Osteoblast (primary cell): ENCODE data around the gene TMED6. TPM values are rescaled to one million over a fixed set of nuclear protein-coding genes. Genes with fewer than 3 reads are reported as not detected.
"Not testable (repeated sequence)": the region's sequence is repeated elsewhere in the genome, so short reads cannot be mapped to it uniquely, and the experiment has no call there.

Experiments
- DNase-seq: peaks from one replicate; pipeline ENCODE4 v3.0.0; 2011; ENCODE audit warnings: low spot score, mixed read lengths; ENCODE audit not compliant: insufficient read length; ENCODE audit errors: missing footprints
- H2AFZ ChIP-seq: 2 replicates; pipeline ENCODE4 v1.6.0; 2011; ENCODE audit warnings: mild to moderate bottlenecking, low read length
- H3K27ac ChIP-seq: 2 replicates; pipeline ENCODE4 v1.5.1; 2011; ENCODE audit warnings: mild to moderate bottlenecking, low read depth, low read length, moderate library complexity
- H3K27me3 ChIP-seq: 2 replicates; pipeline ENCODE4 v1.6.0; 2012; ENCODE audit warnings: mild to moderate bottlenecking, control low read depth, inconsistent platforms, low read length, moderate library complexity; ENCODE audit not compliant: insufficient read depth
- H3K36me3 ChIP-seq: 2 replicates; pipeline ENCODE4 v1.5.1; 2011; ENCODE audit warnings: mild to moderate bottlenecking, low read length, control low read depth, moderate library complexity; ENCODE audit not compliant: insufficient read depth
- H3K4me1 ChIP-seq: 2 replicates; pipeline ENCODE4 v1.5.1; 2011; ENCODE audit warnings: mild to moderate bottlenecking, low read length, control low read depth, moderate library complexity; ENCODE audit not compliant: insufficient read depth
- H3K4me2 ChIP-seq: 2 replicates; pipeline ENCODE4 v1.6.0; 2011; ENCODE audit warnings: mild to moderate bottlenecking, low read length; ENCODE audit not compliant: insufficient read depth
- H3K4me3 ChIP-seq: fragments of 200-600 bp; sonication (generic); 3 replicates; pipeline ENCODE4 v1.5.1; 2012; ENCODE audit warnings: mild to moderate bottlenecking, low read length, inconsistent platforms; ENCODE audit not compliant: insufficient read depth
- H3K79me2 ChIP-seq: 2 replicates; pipeline ENCODE4 v1.6.0; 2012; ENCODE audit warnings: mild to moderate bottlenecking, low read length, control low read depth, inconsistent platforms; ENCODE audit not compliant: insufficient read depth
- H3K9me3 ChIP-seq: 2 replicates; pipeline ENCODE4 v1.5.1; 2011; ENCODE audit warnings: low read depth, low read length, control low read depth
- H4K20me1 ChIP-seq: 2 replicates; pipeline ENCODE4 v1.6.0; 2012; ENCODE audit warnings: mild to moderate bottlenecking, low read length, control low read depth; ENCODE audit not compliant: insufficient read depth
- CTCF ChIP-seq: IDR thresholded peaks from 2 replicates; pipeline ENCODE4 v1.5.1; 2011; ENCODE audit warnings: mild to moderate bottlenecking, low read depth, low read length, moderate library complexity; ENCODE audit errors: extremely low read depth
- total RNA-seq: library from RNA; depleted of rRNA; stranded (reverse); fragments of >200 nt; gene quantifications from 2 replicates; pipeline ENCODE4 v1.2.3, GENCODE V29; 2012

Gene TMED6
- total RNA-seq, 1 donor, result 0.72 TPM

- Histone ChIP-seq H3K27ac (no peak overlapping the region), H3K9me3 (no peaks in the 10 kb centered on the region), H3K27me3 (no peaks in the 10 kb centered on the region), H3K79me2 (peaks cover 5% of the 10 kb centered on the region), H3K4me1 (no peaks in the 10 kb centered on the region), H2AFZ (no peak overlapping the region), H4K20me1 (no peaks in the 10 kb centered on the region), H3K4me3 (no peak overlapping the region), H3K4me2 (no peak overlapping the region), H3K36me3 (peaks cover 58% of the 10 kb centered on the region)
- DNase-seq, result no peak
- TF ChIP-seq CTCF, result no peak
These were observed 14.3 kb upstream of the TMED6 start for GRCh38 chr16:69365901-69366300.

GRCh38 chr16:69364088-69364487 is 12.5 kb upstream of the TMED6 start:
- Histone ChIP-seq H4K20me1 (no peaks in the 10 kb centered on the region), H3K4me3 (no peak overlapping the region), H2AFZ (no peak overlapping the region), H3K27ac (no peak overlapping the region), H3K4me1 (no peaks in the 10 kb centered on the region), H3K79me2 (peaks cover 5% of the 10 kb centered on the region), H3K36me3 (peaks cover 48% of the 10 kb centered on the region), H3K4me2 (no peak overlapping the region), H3K9me3 (no peaks in the 10 kb centered on the region), H3K27me3 (no peaks in the 10 kb centered on the region)
- TF ChIP-seq CTCF, result no peak
- DNase-seq, result no peak

- H3K4me3 ChIP-seq, result no peak overlapping the region
- H3K27me3 ChIP-seq, result no peaks in the 10 kb centered on the region
- no peak for TF ChIP-seq CTCF
- DNase-seq, result no peak
- no peaks in the 10 kb centered on the region for H3K9me3 ChIP-seq
- H3K36me3 ChIP-seq, result peaks cover 42% of the 10 kb centered on the region
- no peaks in the 10 kb centered on the region for H4K20me1 ChIP-seq
- no peaks in the 10 kb centered on the region for H3K4me1 ChIP-seq
- peaks cover 5% of the 10 kb centered on the region for H3K79me2 ChIP-seq
- H3K27ac ChIP-seq, result no peak overlapping the region
- H2AFZ ChIP-seq, result no peak overlapping the region
- H3K4me2 ChIP-seq, result no peak overlapping the region
These were observed 11.7 kb upstream of the TMED6 start for GRCh38 chr16:69363281-69363717.

- not testable (repeated sequence) for H3K4me2 ChIP-seq, DNase-seq, H3K4me3 ChIP-seq, H3K27me3 ChIP-seq, H3K9me3 ChIP-seq, H3K79me2 ChIP-seq, H3K27ac ChIP-seq, H3K4me1 ChIP-seq, H4K20me1 ChIP-seq, H2AFZ ChIP-seq
- H3K36me3 ChIP-seq, result peaks cover 31% of the 10 kb centered on the region
These were observed 8.5 kb upstream of the TMED6 start for GRCh38 chr16:69360070-69360469.
